Memory B cell (primary cell): Measurements from ENCODE around the gene PLAC8L1.

Source experiments
- ATAC-seq: fragments of 150-1000 bp; cut with Tn5 transposase; 2 replicates; pipeline ENCODE4 v1.10.0; 2021; ENCODE audit warnings: low read depth, mild to moderate bottlenecking, moderate library complexity
- DNase-seq, 2 donors: peaks; one replicate each; pipeline ENCODE4 v3.0.0; 2022; ENCODE audit warnings: low spot score in 2 of 2
- H3K27ac Mint-ChIP-seq: one replicate; pipeline ENCODE4 v1.8.0; 2022; ENCODE audit warnings: mild to moderate bottlenecking, moderate library complexity, mixed read lengths
- H3K27me3 Mint-ChIP-seq: one replicate; pipeline ENCODE4 v1.8.0; 2022; ENCODE audit warnings: mixed read lengths
- H3K36me3 Mint-ChIP-seq: one replicate; pipeline ENCODE4 v1.8.0; 2022; ENCODE audit warnings: mild to moderate bottlenecking, mixed read lengths
- H3K4me1 Mint-ChIP-seq: one replicate; pipeline ENCODE4 v1.8.0; 2022; ENCODE audit warnings: mixed read lengths
- H3K4me3 Mint-ChIP-seq: one replicate; pipeline ENCODE4 v1.8.0; 2022; ENCODE audit warnings: mild to moderate bottlenecking, moderate library complexity, mixed read lengths
- H3K9me3 Mint-ChIP-seq: one replicate; pipeline ENCODE4 v1.8.0; 2022; ENCODE audit warnings: mixed read lengths

PLAC8L1 gene

GRCh38 chr5:146047396-146047795, 58.0 kb downstream of the PLAC8L1 start:
- no peaks in the 10 kb centered on the region for H3K4me1 Mint-ChIP-seq
- ATAC-seq (no peak), DNase-seq (no peak)
- no peak overlapping the region for H3K27ac Mint-ChIP-seq
- H3K9me3 Mint-ChIP-seq: peaks cover 1% of the 10 kb centered on the region
- peaks cover 17% of the 10 kb centered on the region for H3K27me3 Mint-ChIP-seq
- no peak overlapping the region for H3K4me3 Mint-ChIP-seq
- H3K36me3 Mint-ChIP-seq: no peaks in the 10 kb centered on the region

- ATAC-seq (no peak), DNase-seq (no peak)
- Mint-ChIP-seq H3K36me3 (no peaks in the 10 kb centered on the region), H3K4me1 (peaks cover 2% of the 10 kb centered on the region), H3K27ac (no peak overlapping the region), H3K9me3 (peaks cover 1% of the 10 kb centered on the region), H3K4me3 (no peak overlapping the region), H3K27me3 (peaks cover 6% of the 10 kb centered on the region)
Measured at GRCh38 chr5:146043722-146044121, 61.7 kb downstream of the PLAC8L1 start.

- Mint-ChIP-seq H3K27ac (no peak overlapping the region), H3K27me3 (peaks cover 6% of the 10 kb centered on the region), H3K4me3 (no peak overlapping the region), H3K36me3 (no peaks in the 10 kb centered on the region), H3K9me3 (peaks cover 1% of the 10 kb centered on the region), H3K4me1 (peaks cover 2% of the 10 kb centered on the region)
- no peak for ATAC-seq
- DNase-seq: no peak
Measured at GRCh38 chr5:146042628-146043279, 62.6 kb downstream of the PLAC8L1 start.

- ATAC-seq (no peak), DNase-seq (no peak)
- peaks cover 6% of the 10 kb centered on the region for H3K27me3 Mint-ChIP-seq
- H3K36me3 Mint-ChIP-seq: no peaks in the 10 kb centered on the region
- H3K9me3 Mint-ChIP-seq: peaks cover 1% of the 10 kb centered on the region
- H3K27ac Mint-ChIP-seq: no peak overlapping the region
- H3K4me1 Mint-ChIP-seq: peaks cover 2% of the 10 kb centered on the region
- H3K4me3 Mint-ChIP-seq: no peak overlapping the region
Measured at GRCh38 chr5:146041180-146041789, 64.1 kb downstream of the PLAC8L1 start.

GRCh38 chr5:146040527-146040926, 64.8 kb downstream of the PLAC8L1 start:
- peaks cover 6% of the 10 kb centered on the region for H3K27me3 Mint-ChIP-seq
- H3K9me3 Mint-ChIP-seq: no peaks in the 10 kb centered on the region
- H3K36me3 Mint-ChIP-seq: no peaks in the 10 kb centered on the region
- H3K4me1 Mint-ChIP-seq: peaks cover 2% of the 10 kb centered on the region
- H3K27ac Mint-ChIP-seq: no peak overlapping the region
- no peak overlapping the region for H3K4me3 Mint-ChIP-seq
- DNase-seq (no peak), ATAC-seq (no peak)

GRCh38 chr5:146039420-146039819, 66.0 kb downstream of the PLAC8L1 start:
- Mint-ChIP-seq H3K27ac (no peak overlapping the region), H3K4me3 (no peak overlapping the region), H3K9me3 (no peaks in the 10 kb centered on the region), H3K4me1 (peaks cover 2% of the 10 kb centered on the region), H3K36me3 (no peaks in the 10 kb centered on the region), H3K27me3 (peaks cover 7% of the 10 kb centered on the region)
- DNase-seq: no peak
- no peak for ATAC-seq

- Mint-ChIP-seq H3K9me3 (no peaks in the 10 kb centered on the region), H3K27ac (no peak overlapping the region), H3K27me3 (peaks cover 6% of the 10 kb centered on the region), H3K36me3 (no peaks in the 10 kb centered on the region), H3K4me3 (no peak overlapping the region), H3K4me1 (no peaks in the 10 kb centered on the region)
- ATAC-seq: no peak
- no peak for DNase-seq
Measured at GRCh38 chr5:146034605-146035004, 70.8 kb downstream of the PLAC8L1 start.
